Dendritic cell treated with granulocyte-macrophage colony-stimulating factor and Interleukin-4, amounts not matched to agents 40 ng/mL and 50 ng/mL, for 4 days (primary cell): ENCODE data around the gene COL5A1.
"Not testable (repeated sequence)": the region's sequence is repeated elsewhere in the genome, so short reads cannot be mapped to it uniquely, and the experiment has no call there.

Source experiments
- H3K27ac Mint-ChIP-seq: one replicate; pipeline ENCODE4 v1.8.0; 2022; ENCODE audit warnings: mild to moderate bottlenecking, mixed read lengths
- H3K27me3 Mint-ChIP-seq: one replicate; pipeline ENCODE4 v1.8.0; 2022; ENCODE audit warnings: mild to moderate bottlenecking, mixed read lengths
- H3K36me3 Mint-ChIP-seq: one replicate; pipeline ENCODE4 v1.8.0; 2022; ENCODE audit warnings: low read depth, mixed read lengths
- H3K4me1 Mint-ChIP-seq: one replicate; pipeline ENCODE4 v1.8.0; 2022; ENCODE audit warnings: low read depth, mixed read lengths
- H3K4me3 Mint-ChIP-seq: one replicate; pipeline ENCODE4 v1.8.0; 2022; ENCODE audit warnings: mild to moderate bottlenecking, moderate library complexity, mixed read lengths
- H3K9me3 Mint-ChIP-seq: one replicate; pipeline ENCODE4 v1.8.0; 2022; ENCODE audit warnings: mixed read lengths
- intact Hi-C: fragments of 100-400 bp; cut with micrococcal nuclease; formaldehyde crosslinking; loops from one replicate; pipeline ENCODE4 v1.15.0; 2022

Gene COL5A1

DNA sequence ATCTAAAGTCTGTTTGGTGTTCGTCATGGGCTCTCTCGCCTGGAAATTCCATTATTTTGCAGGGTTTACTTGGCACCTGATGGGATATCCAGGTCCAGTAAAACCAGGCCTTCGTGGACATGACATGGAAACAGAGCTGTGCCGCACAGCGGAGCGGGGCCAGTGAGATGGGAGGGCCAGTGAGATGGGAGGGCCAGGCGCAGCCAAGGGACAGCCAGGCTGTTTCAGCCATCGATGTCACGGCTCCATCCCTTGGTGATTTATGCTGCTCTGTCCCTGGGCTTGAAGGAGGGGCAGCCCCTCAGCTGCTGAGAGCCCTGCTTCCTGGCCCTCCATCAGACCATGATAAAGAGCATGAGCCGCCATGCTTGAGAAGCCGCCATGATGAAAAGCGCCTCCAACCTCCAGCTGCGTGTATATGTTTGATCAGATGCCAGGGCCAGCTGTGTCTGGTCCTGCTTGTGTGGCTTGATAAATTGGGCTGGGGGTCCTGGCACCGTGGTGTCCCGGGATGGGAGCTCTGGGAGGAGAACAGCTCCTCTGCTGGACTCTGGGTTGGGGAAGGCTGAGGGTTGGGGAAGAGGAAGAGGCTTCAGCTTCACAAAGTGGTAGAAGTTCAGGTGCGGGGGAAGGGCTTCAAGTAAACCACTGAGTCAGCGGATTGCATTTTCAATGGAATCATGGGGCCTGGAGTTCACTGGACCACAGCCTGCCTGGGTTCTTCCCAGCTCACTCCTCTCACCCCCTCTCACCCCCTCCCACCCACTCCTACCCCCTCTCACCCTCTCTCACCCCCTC lies 6.1 kb upstream of the COL5A1 start:
- H3K4me1 Mint-ChIP-seq, result no peaks in the 10 kb centered on the region
- H3K36me3 Mint-ChIP-seq, result no peaks in the 10 kb centered on the region
- peaks cover 23% of the 10 kb centered on the region for H3K27me3 Mint-ChIP-seq
- no peak overlapping the region for H3K4me3 Mint-ChIP-seq
- H3K9me3 Mint-ChIP-seq, result no peaks in the 10 kb centered on the region
- intact Hi-C loops, result no loop called here
- no peak overlapping the region for H3K27ac Mint-ChIP-seq

DNA sequence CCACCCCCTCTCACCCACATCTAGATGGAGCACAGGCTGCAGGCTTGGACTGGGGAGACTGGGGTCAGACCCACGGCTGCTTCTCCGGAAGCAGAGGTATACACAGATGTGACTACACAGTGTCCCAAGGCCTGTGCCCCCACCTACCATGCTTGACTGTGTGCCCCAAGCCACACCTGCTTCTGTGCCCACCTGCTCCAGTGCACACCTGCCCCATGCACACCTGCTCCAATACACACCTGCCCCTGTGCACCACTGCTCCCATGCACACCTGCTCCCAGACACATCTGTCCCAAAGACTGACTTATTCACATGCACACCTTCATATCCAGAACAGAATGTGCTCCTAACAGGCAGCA lies 5.5 kb upstream of the COL5A1 start:
- intact Hi-C loops, result no loop called here
- Mint-ChIP-seq H3K4me1 (no peaks in the 10 kb centered on the region), H3K36me3 (no peaks in the 10 kb centered on the region), H3K9me3 (no peaks in the 10 kb centered on the region), H3K27me3 (peaks cover 29% of the 10 kb centered on the region), H3K4me3 (no peak overlapping the region), H3K27ac (no peak overlapping the region)

DNA sequence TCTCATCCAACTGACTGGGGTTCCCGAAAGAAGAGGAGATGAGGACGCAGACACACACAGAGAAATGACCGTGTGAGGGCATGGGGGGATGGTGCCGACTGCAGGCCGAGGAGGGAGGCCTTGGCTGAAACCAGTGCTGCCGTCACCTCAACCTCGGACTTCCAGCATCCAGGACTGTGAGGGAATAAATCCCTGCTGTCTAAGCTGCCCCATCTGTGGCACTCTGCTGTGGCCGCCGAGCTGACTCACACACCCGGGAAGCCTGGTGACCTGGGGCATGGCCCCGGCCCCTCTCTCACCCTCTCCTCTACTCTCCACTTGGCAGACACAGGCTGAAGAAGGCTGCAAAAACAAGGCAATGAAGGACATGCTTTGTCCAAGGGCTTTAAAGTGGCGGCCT lies 4.4 kb upstream of the COL5A1 start:
- Mint-ChIP-seq H3K4me3 (no peak overlapping the region), H3K4me1 (no peaks in the 10 kb centered on the region), H3K9me3 (no peaks in the 10 kb centered on the region), H3K27ac (no peak overlapping the region), H3K27me3 (peaks cover 32% of the 10 kb centered on the region), H3K36me3 (no peaks in the 10 kb centered on the region)
- intact Hi-C loops, result no loop called here

DNA sequence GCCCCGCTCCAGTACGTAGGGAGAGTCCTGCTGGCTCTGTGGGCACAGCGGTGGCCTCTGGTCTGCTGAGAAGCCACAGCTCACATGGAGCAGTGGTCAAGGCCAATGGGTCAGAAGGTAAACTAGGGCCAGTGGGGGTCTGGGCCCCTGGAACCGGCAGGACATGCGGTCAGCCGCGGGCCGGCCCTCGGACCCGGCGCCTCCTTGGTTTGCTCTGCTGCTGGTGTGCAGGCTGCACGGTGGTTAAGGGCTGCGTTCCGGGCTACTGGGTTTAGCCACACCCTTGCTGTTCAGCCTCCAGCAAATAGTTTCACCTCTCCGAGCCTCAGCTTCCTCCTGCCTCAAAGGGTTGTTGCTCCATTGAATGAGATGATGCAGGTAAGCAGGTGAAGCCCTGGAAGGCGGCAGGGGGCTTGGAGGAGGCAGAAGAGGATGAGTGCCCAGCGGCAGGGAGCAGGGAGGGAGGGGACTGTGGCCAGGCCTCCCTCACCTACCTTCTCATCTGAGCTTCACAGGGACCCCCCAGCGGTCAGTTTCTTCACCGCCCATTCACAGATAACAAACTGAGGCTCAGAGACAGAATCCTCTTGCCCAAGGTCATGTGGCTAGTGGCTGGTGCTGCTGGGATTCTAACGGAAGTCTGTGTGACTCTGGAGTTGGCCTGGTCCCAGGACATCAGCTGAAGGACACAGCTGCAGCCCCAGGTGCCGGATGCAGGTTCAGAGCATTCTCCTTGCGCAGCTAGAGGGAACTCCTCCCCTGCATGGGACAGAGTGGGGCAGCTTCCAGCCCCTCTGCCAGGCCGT lies 3.7 kb upstream of the COL5A1 start:
- H3K27me3 Mint-ChIP-seq, result peaks cover 37% of the 10 kb centered on the region
- no peaks in the 10 kb centered on the region for H3K36me3 Mint-ChIP-seq
- no peaks in the 10 kb centered on the region for H3K4me1 Mint-ChIP-seq
- H3K9me3 Mint-ChIP-seq, result no peaks in the 10 kb centered on the region
- no peak overlapping the region for H3K4me3 Mint-ChIP-seq
- no peak overlapping the region for H3K27ac Mint-ChIP-seq
- intact Hi-C loops, result no loop called here

DNA sequence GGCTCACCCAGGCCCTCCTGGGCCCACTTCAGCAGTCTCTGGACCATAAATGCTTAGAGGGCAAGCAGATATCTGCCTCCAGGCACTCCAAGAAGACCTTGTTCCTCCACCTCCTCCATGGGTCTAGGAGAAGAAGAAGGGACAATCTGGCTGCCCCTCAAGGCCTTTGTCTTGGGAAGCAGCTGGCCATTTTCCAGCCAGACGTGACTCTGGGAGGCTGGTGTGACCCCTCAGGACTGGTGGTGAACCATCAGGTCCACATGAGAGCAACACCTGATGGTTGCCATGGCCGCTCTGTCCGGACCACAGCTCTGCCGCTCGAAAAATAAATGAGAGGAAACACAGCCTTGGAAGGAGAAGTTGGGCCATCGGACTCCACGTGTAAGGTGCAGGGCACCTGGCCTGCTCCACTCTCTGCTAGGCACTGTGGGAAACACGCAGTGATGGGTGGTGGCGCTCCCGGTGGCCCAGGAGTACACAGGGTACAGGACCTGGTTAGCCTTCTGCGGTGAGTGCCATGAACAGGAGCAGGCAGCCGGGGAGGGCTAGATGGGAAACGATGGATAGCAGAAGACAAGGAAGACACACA lies 3.0 kb upstream of the COL5A1 start:
- Mint-ChIP-seq H3K9me3 (no peaks in the 10 kb centered on the region), H3K36me3 (no peaks in the 10 kb centered on the region), H3K27me3 (peaks cover 44% of the 10 kb centered on the region), H3K27ac (no peak overlapping the region), H3K4me3 (no peak overlapping the region), H3K4me1 (no peaks in the 10 kb centered on the region)
- intact Hi-C loops, result no loop called here

DNA sequence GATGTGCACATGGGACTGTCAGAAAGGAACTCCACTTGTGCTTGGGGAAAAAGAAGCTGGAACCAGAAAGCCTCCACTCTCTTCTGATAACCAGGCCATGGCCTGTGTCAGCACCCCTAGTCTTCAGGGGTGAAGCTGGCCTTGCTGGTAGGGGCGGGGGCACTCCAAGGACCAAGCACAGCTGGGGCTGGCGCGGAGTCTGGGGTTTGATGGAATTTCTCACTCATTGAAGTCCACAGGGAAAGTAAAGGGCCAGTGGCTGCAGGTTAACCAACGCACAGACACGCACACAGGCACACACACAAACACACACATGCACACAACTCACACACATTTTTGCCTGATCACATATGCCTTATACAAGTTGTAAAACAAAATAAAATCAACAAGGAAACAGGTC lies 1.6 kb upstream of the COL5A1 start:
- no peak overlapping the region for H3K27ac Mint-ChIP-seq
- H3K27me3 Mint-ChIP-seq, result peaks cover 47% of the 10 kb centered on the region
- intact Hi-C loops, result no loop called here
- no peaks in the 10 kb centered on the region for H3K36me3 Mint-ChIP-seq
- no peaks in the 10 kb centered on the region for H3K9me3 Mint-ChIP-seq
- no peak overlapping the region for H3K4me3 Mint-ChIP-seq
- H3K4me1 Mint-ChIP-seq, result no peaks in the 10 kb centered on the region

DNA sequence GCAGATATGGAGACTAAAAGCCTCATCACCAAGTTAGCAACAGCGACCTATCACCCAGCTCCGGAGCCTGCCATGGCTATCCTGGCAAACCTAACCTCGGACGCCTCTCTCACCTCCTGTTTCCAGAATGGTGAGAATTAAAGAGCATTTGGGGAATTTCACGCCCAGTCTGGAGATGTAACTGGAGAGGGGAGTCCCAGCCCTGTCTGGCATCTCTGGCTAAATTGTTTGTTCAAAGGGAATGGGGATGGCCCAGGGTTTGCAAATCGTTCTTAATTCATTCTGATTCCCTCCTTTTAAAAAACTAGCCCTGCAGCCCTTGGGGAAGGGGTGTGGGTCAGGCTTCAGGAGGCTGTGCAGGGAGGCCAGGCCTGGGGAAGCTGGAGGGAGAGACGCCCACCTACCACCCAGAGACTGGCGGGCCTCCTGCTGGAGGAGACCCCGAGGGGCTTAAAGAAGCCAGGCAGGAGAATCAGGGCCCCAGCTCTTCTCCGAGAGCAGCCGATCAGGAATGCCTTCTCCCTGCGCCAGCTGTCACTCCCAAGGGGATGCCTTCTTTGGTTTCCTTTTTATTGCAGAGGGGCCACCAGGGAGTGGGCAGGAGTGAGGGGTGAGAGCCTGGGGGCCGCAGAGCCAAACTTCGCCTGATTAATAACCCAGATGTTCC lies 964 bp upstream of the COL5A1 start:
- no peaks in the 10 kb centered on the region for H3K4me1 Mint-ChIP-seq

DNA sequence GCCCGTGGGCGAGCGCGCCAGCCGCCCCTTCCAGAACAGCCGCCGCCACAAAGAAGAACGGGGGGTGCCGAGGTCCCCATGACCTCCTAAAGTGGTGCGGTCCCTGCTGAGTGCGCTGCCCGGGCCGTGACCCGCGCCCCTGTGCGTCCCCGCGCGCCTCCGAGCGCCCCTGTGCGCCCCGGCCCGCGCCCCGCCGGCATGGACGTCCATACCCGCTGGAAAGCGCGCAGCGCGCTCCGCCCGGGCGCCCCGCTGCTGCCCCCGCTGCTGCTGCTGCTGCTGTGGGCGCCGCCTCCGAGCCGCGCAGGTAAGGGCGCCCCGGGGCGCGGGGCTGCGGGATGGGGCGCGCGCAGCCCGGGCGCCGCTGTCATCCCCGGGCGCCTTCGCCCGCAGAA lies 384 bp downstream of the COL5A1 start:
- intact Hi-C loops, result no loop called here
- Mint-ChIP-seq H3K27me3 (peaks cover 45% of the 10 kb centered on the region), H3K27ac (no peak overlapping the region), H3K4me1 (no peaks in the 10 kb centered on the region), H3K36me3 (no peaks in the 10 kb centered on the region), H3K4me3 (no peak overlapping the region), H3K9me3 (no peaks in the 10 kb centered on the region)

More for the DNA sequence above, 964 bp upstream of the COL5A1 start:
- no peaks in the 10 kb centered on the region for H3K9me3 Mint-ChIP-seq
- no peak overlapping the region for H3K4me3 Mint-ChIP-seq
- intact Hi-C loops, result no loop called here
- H3K27ac Mint-ChIP-seq, result no peak overlapping the region
- H3K27me3 Mint-ChIP-seq, result peaks cover 45% of the 10 kb centered on the region
- H3K36me3 Mint-ChIP-seq, result no peaks in the 10 kb centered on the region

DNA sequence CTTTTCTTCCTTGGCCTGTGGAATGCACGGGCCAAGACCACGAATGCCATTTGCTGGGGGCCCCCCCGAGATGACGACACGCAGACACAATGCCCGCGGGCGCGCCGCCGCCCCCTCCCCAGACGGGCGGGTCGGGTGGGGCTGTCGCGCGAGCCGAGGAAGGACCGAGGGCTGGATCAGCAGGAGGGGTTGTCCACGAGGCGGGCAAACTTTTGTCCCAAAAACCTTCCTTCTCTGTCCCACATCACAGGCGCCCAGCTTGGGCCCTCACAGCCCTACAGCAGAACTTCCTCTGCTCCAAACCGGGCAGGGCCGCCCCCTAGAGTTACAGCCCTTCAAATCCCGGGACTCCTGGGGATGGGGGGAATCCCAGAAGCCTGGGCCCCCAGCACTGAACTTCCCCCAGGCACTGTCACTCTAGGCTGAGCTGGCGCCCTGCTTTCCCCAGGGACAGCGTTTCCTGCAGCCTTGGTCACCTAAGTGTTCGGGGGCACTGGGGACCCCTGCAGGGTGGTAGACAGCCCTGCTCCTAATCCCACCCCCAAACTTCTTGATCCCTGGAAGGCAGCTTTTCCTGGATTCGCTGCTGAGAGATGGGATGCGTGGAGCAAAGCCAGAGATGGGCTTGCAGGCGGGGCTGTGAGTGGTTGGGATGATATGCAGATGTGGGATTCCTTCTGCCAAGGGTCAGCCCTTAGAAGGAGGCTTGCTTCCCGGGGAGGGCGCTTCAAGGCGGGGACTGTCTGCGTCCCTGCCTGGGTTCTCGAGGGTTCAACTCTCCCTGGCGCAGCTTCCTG lies 980 bp downstream of the COL5A1 start:
- Mint-ChIP-seq H3K4me1 (no peaks in the 10 kb centered on the region), H3K27ac (no peak overlapping the region), H3K9me3 (no peaks in the 10 kb centered on the region), H3K27me3 (peaks cover 45% of the 10 kb centered on the region), H3K36me3 (no peaks in the 10 kb centered on the region), H3K4me3 (no peak overlapping the region)
- intact Hi-C loops, result no loop called here

DNA sequence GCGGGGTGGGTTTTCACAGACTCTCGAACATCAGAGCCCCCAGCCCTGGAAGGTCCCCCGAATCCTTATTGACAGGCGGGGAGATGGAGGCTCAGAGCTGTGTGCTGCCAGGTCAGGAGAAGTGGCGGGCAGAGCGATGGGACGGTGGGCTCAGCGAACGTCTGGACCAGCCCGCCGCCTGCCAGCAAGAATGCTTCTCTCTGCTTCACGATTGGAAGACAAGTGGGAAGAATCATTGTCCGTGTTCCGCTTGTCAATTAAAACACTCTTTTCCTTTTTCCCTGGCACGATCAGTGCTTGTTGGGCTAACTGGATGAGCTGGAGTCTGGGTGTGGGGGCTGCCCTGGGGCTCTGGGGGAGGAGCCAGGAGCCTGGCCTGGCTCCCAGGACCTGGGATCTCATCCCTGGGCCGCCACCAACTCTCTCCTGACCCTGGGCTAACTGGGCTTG lies 1.6 kb downstream of the COL5A1 start:
- no peak overlapping the region for H3K4me3 Mint-ChIP-seq
- H3K9me3 Mint-ChIP-seq, result no peaks in the 10 kb centered on the region
- intact Hi-C loops, result no loop called here
- no peak overlapping the region for H3K27ac Mint-ChIP-seq
- no peaks in the 10 kb centered on the region for H3K4me1 Mint-ChIP-seq
- H3K36me3 Mint-ChIP-seq, result no peaks in the 10 kb centered on the region
- H3K27me3 Mint-ChIP-seq, result peaks cover 45% of the 10 kb centered on the region

DNA sequence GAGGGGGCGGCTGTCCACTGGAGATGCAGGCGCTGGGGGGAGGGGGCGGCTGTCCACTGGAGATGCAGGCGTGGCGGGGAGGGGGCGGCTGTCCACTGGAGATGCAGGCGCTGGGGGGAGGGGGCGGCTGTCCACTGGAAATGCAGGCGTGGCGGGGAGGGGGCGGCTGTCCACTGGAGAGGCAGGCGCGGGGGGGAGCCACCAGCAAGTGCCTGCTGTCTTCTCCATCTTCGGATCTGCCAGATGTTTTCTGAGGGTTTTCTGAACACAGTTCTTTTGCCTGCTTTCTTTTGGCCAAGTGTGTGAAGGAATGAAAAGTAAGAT lies 2.8 kb downstream of the COL5A1 start:
- H3K4me3 Mint-ChIP-seq, H3K9me3 Mint-ChIP-seq, H3K27ac Mint-ChIP-seq, H3K4me1 Mint-ChIP-seq, intact Hi-C loops, H3K36me3 Mint-ChIP-seq: not testable (repeated sequence)
- H3K27me3 Mint-ChIP-seq, result peaks cover 37% of the 10 kb centered on the region

DNA sequence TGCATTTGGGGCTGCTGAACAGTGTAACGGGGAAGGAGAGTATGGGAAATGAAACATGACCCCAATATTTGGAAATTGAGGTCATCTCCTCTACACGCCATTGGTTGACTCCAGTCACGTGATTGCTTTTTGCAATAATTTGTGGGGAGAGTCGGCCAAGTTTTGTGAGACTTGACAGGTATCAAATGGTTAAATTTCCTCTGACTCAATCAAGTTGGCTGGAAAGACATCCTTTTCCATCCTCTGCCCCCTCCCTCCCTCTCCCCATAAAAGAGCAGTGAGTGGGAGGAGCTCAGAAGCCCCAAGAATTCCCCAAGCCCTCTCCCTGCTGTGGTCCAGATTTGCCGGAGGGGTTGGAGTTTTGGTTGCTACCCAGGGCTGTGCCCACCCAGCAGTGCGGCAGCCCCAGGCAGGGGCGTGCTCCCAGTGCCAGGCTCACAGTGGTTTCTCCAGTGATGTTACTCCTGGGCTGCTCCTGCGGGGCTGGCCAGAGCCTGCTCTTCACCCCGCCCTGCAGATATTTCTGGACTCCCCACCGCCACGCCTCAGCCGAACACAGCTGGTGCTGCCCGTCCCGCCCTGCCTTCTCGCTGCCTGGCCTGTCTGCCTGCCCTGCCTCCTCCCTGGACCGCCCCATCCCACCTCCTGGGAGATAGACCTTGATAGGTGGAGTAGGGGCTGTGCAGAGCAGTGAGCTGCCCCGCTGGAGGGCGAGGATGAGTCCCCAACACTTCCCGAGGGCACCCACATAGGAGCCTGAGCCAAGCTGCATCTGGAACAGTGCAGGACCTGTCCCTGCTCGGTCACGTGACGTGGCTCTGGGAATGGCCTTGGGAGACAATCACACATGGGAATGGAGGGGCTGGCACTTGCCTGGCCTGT lies 3.4 kb downstream of the COL5A1 start:
- no peaks in the 10 kb centered on the region for H3K9me3 Mint-ChIP-seq
- no peaks in the 10 kb centered on the region for H3K4me1 Mint-ChIP-seq
- no peak overlapping the region for H3K4me3 Mint-ChIP-seq
- no peak overlapping the region for H3K27ac Mint-ChIP-seq
- peaks cover 33% of the 10 kb centered on the region for H3K27me3 Mint-ChIP-seq
- no peaks in the 10 kb centered on the region for H3K36me3 Mint-ChIP-seq
- intact Hi-C loops, result no loop called here
